ENCODE results near the gene SMYD3. TPM values are rescaled to one million over a fixed set of nuclear protein-coding genes. Genes with fewer than 3 reads are reported as not detected.

SMYD3 gene
- total and polyA plus RNA-seq, 2 of the 4 experiments (the other 2 are of a cell fraction): 26.5 to 37.6 TPM

DNA sequence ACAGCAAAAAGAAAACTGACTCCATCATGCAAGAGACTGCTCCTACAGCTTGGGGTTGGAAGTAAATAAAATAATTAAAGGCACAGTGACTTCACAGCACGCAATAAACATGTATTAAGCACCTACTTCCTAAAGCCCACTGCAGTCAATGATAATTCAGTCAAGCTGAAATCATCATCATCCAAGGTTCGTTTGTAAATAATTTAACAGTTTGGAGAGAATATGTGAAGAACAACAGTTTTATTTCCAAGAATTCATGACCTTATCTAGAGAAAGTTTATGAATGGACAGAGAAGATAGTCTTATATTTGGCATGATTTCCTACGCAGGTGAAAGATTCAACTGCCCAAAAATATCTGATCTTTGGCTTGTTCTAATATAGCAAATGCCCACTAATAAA lies 86.8 kb downstream of the SMYD3 start:
- TF ChIP-seq MAFK (IDR thresholded peaks at IDR 0.05; ENCODE audit: low read depth, low read length) (no peak), MXI1 (IDR thresholded peaks at IDR 0.05; ENCODE audit: borderline replicate concordance, low read depth, low read length) (no peak), SMC3 (IDR thresholded peaks at IDR 0.05; ENCODE audit: low read depth, low read length) (no peak), CHD1 (IDR thresholded peaks at IDR 0.05; ENCODE audit: low read depth, low read length) (no peak), BHLHE40 (IDR thresholded peaks at IDR 0.05; ENCODE audit: low read depth, low read length) (no peak)
- TF ChIP-seq, protein P1, sequence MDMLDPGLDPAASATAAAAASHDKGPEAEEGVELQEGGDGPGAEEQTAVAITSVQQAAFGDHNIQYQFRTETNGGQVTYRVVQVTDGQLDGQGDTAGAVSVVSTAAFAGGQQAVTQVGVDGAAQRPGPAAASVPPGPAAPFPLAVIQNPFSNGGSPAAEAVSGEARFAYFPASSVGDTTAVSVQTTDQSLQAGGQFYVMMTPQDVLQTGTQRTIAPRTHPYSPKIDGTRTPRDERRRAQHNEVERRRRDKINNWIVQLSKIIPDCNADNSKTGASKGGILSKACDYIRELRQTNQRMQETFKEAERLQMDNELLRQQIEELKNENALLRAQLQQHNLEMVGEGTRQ (IDR thresholded peaks at IDR 0.05; ENCODE audit: low read depth, low read length): no peak
- TF ChIP-seq, protein P2, sequence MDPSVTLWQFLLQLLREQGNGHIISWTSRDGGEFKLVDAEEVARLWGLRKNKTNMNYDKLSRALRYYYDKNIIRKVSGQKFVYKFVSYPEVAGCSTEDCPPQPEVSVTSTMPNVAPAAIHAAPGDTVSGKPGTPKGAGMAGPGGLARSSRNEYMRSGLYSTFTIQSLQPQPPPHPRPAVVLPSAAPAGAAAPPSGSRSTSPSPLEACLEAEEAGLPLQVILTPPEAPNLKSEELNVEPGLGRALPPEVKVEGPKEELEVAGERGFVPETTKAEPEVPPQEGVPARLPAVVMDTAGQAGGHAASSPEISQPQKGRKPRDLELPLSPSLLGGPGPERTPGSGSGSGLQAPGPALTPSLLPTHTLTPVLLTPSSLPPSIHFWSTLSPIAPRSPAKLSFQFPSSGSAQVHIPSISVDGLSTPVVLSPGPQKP (IDR thresholded peaks at IDR 0.05; ENCODE audit: borderline replicate concordance, low read depth, low read length): no peak
- TF ChIP-seq, protein P3, sequence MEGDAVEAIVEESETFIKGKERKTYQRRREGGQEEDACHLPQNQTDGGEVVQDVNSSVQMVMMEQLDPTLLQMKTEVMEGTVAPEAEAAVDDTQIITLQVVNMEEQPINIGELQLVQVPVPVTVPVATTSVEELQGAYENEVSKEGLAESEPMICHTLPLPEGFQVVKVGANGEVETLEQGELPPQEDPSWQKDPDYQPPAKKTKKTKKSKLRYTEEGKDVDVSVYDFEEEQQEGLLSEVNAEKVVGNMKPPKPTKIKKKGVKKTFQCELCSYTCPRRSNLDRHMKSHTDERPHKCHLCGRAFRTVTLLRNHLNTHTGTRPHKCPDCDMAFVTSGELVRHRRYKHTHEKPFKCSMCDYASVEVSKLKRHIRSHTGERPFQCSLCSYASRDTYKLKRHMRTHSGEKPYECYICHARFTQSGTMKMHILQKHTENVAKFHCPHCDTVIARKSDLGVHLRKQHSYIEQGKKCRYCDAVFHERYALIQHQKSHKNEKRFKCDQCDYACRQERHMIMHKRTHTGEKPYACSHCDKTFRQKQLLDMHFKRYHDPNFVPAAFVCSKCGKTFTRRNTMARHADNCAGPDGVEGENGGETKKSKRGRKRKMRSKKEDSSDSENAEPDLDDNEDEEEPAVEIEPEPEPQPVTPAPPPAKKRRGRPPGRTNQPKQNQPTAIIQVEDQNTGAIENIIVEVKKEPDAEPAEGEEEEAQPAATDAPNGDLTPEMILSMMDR (conservative IDR thresholded peaks at IDR 0.05; ENCODE audit: low read depth, low read length): no peak
- no peak overlapping the region for H3K9ac ChIP-seq (ENCODE audit: low read depth, low read length)
- no peak overlapping the region for H2BK5ac ChIP-seq (ENCODE audit: low read depth, low read length, poor library complexity, severe bottlenecking)
- H2AK9ac ChIP-seq (replicated peaks; ENCODE audit: low read depth, low read length, poor library complexity): no peak overlapping the region
- H3K9me1 ChIP-seq (ENCODE audit: insufficient read depth, low read length): peaks cover 6% of the 10 kb centered on the region; the same call in 1 of the 2 replicates
- in situ Hi-C loops (cut with MboI; ENCODE audit: low sequenced_read_pairs) (no loop called here), intact Hi-C loops (cut with micrococcal nuclease) (no loop called here), dilution Hi-C loops (cut with HindIII; ENCODE audit: low sequenced_read_pairs, unreplicated experiment) (no loop called here)
- no peak overlapping the region for H4K5ac ChIP-seq (ENCODE audit: low read depth, low read length)
- H3K4me3 ChIP-seq (ENCODE audit: insufficient read depth, low read depth, low read length): no peak overlapping the region
- H3K14ac ChIP-seq (replicated peaks; ENCODE audit: low read depth, low read length): no peak overlapping the region
- H2AK5ac ChIP-seq (ENCODE audit: low read depth, low read length): no peak overlapping the region
- H3K27me3 ChIP-seq (ENCODE audit: control insufficient read depth, insufficient read depth, low read length): no peaks in the 10 kb centered on the region
- H3K23ac ChIP-seq (ENCODE audit: low read depth, low read length): no peak overlapping the region
- no peak overlapping the region for H3K18ac ChIP-seq (ENCODE audit: low read depth, low read length)
- H4K8ac ChIP-seq (ENCODE audit: low read depth in 2 of 2, low read length in 2 of 2): no peak overlapping the region
- H2BK120ac ChIP-seq (ENCODE audit: low read depth, low read length): no peak overlapping the region
- BruUV-seq (replicated peaks): no TSS peak
- no peaks in the 10 kb centered on the region; the same call in 1 of the 2 replicates for H3K4me1 ChIP-seq (ENCODE audit: control insufficient read depth, insufficient read depth, low read length)
- H4K91ac ChIP-seq (ENCODE audit: insufficient read depth, low read depth, low read length): no peak overlapping the region
- H3K27ac ChIP-seq (ENCODE audit: insufficient read depth, low read length): no peak overlapping the region
- CTCF ChIA-PET: interaction anchor here (0.6 to 1.0 kb wide), 2 partner anchors 17 to 422 kb away, joined by 3 read pairs; no protein-coding TSS in a partner anchor
- H3K4ac ChIP-seq (ENCODE audit: low read depth, low read length): no peak overlapping the region
- no peak for ATAC-seq (ENCODE audit: low read depth)
- DNase-seq: no peak
- no peak overlapping the region for H2AFZ ChIP-seq (replicated peaks; ENCODE audit: low read length, poor library complexity)
- H3K56ac ChIP-seq (ENCODE audit: extremely low read depth, insufficient read depth, low read length): no peak overlapping the region
- peaks cover 4% of the 10 kb centered on the region; the same call in 1 of the 2 replicates for H3K9me3 ChIP-seq (ENCODE audit: control insufficient read depth, insufficient read depth, low read length)
- H2BK20ac ChIP-seq (ENCODE audit: low read depth, low read length): no peak overlapping the region
- H3K4me2 ChIP-seq (ENCODE audit: low read depth, low read length): no peak overlapping the region
- peaks cover 6 to 11% of the 10 kb centered on the region in 2 experiments; a peak in 3 of 4 replicates for H3K79me1 ChIP-seq (ENCODE audit: low read depth in 1 of 2, low read length in 2 of 2)
- no CpG with 5 or more reads among the region's 3 CpGs for WGBS, 2 experiments (ENCODE audit: extremely low coverage in 2 of 2, insufficient read length in 1 of 2)
- POLR2A ChIA-PET (ENCODE audit: unreplicated experiment): no interaction called here
- no peaks in the 10 kb centered on the region for H3K36me3 ChIP-seq (ENCODE audit: control insufficient read depth, insufficient read depth, low read length)
- no peak overlapping the region for H2BK15ac ChIP-seq (ENCODE audit: low read depth, low read length)
- no peaks in the 10 kb centered on the region for H4K20me1 ChIP-seq (ENCODE audit: insufficient read depth, low read length)
